Ectodermal cell (in vitro differentiated cells): ENCODE data around the gene PGM1.

ENCODE experiments used
- H3K27ac ChIP-seq: 2 replicates; pipeline ENCODE4 v1.7.0; 2013; ENCODE audit warnings: mild to moderate bottlenecking, low read depth, low read length; ENCODE audit not compliant: insufficient read depth, poor library complexity, severe bottlenecking
- H3K27me3 ChIP-seq: 2 replicates; pipeline ENCODE4 v1.7.0; 2013; ENCODE audit warnings: mild to moderate bottlenecking, low read length; ENCODE audit not compliant: insufficient read depth, control insufficient read depth, poor library complexity, severe bottlenecking
- H3K36me3 ChIP-seq: one replicate; pipeline ENCODE4 v1.7.0; 2013; ENCODE audit warnings: low read length; ENCODE audit not compliant: control insufficient read depth, insufficient read depth
- H3K4me1 ChIP-seq: one replicate; pipeline ENCODE4 v1.7.0; 2013; ENCODE audit warnings: low read length; ENCODE audit not compliant: control insufficient read depth, insufficient read depth
- H3K4me3 ChIP-seq: 2 replicates; pipeline ENCODE4 v1.7.0; 2013; ENCODE audit warnings: low read depth, low read length, control low read depth; ENCODE audit not compliant: insufficient read depth
- H3K9me3 ChIP-seq: 2 replicates; pipeline ENCODE4 v1.7.0; 2013; ENCODE audit warnings: mild to moderate bottlenecking, low read length, moderate library complexity; ENCODE audit not compliant: control insufficient read depth
- WGBS, 2 experiments: methylation state at CpG; one replicate each; pipeline ENCODE4 v1.1.7; 2013; ENCODE audit warnings: missing lambda C conversion rate in 2 of 2; 5-methylcytosine and 5-hydroxymethylcytosine counted together

The PGM1 gene

DNA sequence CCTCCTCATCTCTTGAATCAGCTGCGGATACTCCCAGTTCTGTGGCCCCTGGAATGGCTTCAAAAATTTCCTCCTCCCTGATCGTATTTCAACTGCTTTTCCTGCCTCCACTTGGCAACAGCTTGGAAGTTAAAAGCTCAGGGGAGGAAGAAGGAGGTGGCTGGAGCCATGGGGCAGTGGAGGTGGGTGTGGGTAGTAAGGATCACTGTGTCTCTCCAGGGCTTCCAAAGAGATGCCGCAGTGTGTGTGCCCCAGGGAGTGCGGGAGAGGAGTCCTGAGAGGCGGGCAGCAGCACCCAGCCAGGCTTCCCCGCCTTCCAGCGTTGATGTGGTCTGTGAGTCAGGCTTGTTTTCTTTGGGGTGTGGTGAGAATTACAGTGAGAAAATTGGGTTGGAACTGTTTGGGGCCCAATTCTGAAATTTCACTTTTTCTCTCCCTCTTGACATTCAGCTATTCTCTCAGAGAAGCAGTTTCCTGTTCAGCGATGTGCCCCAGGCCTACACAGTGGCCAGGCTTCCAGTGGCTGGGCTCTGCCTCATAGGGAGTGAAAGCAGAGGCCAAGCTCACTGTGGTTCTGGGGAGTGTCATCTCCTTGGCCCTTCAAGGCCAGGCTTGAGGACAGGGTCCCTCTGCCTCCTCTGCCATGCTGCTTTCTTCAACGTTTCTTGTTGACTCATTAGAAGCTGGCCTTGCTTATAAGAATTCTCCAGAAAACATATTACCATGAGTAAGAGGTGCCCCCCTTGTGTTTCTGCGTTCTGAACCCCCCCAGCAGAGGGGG, 69.0 kb downstream of the PGM1 start:
- 72% methylated on average over 10 of the region's 10 CpGs for WGBS, 2 experiments
- H3K36me3 ChIP-seq = no peaks in the 10 kb centered on the region
- no peak overlapping the region for H3K27ac ChIP-seq

DNA sequence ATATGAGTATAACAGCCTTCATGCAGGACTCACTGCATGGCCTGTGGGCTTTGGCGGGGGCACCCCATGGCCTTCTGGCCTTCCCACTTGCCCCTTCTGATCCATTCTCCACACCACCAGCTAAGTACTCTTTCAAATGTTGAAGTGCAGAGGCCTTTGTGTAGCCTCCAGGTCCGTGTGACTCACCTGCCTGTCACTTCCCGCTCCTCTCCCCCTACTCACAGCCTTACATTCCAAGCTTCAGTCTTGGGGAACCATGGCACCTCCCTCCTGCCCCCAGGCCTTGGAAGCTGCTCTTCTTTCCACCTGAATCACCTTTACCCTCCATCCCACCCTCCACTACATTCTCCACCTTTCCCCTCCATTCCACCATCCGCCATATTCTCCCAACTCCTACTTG, 69.6 kb downstream of the PGM1 start:
- Histone ChIP-seq H3K27ac (no peak overlapping the region), H3K9me3 (no peaks in the 10 kb centered on the region), H3K27me3 (no peaks in the 10 kb centered on the region), H3K36me3 (no peaks in the 10 kb centered on the region), H3K4me1 (peaks cover 8% of the 10 kb centered on the region), H3K4me3 (no peak overlapping the region)
- WGBS, 2 experiments = 76 to 82% methylated on average over 4 of the region's 4 CpGs

More for the DNA sequence above, 69.0 kb downstream of the PGM1 start:
- H3K9me3 ChIP-seq = no peaks in the 10 kb centered on the region
- no peak overlapping the region for H3K4me3 ChIP-seq
- no peaks in the 10 kb centered on the region for H3K27me3 ChIP-seq
- peaks cover 8% of the 10 kb centered on the region for H3K4me1 ChIP-seq

DNA sequence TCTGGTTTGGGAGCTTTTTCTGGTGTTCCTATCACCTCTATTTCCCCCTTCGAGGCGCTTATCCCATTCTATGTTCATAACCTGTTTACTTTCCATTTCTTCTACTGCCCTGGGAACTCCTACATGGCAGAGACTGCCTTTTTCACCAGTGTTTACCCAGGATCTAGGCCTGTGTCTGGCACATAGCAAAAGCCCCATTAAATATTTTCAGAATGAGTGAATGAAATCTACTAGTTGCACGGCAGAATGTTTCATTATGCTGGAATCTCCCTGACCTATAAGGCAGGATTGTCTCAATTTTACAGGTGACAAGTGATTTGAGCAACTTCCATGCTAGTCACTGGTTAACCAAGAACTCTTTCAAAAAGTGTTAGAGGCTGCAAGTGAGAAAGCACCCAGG, 70.1 kb downstream of the PGM1 start:
- no peak overlapping the region for H3K4me3 ChIP-seq
- no peak overlapping the region for H3K27ac ChIP-seq
- no peaks in the 10 kb centered on the region for H3K9me3 ChIP-seq
- 96 to 98% methylated on average over 3 of the region's 3 CpGs for WGBS, 2 experiments
- H3K4me1 ChIP-seq = peaks cover 8% of the 10 kb centered on the region
- no peaks in the 10 kb centered on the region for H3K36me3 ChIP-seq
- H3K27me3 ChIP-seq = no peaks in the 10 kb centered on the region

- H3K27ac ChIP-seq = no peak overlapping the region
- no peaks in the 10 kb centered on the region for H3K27me3 ChIP-seq
- peaks cover 8% of the 10 kb centered on the region for H3K4me1 ChIP-seq
- no peaks in the 10 kb centered on the region for H3K36me3 ChIP-seq
- no peaks in the 10 kb centered on the region for H3K9me3 ChIP-seq
- WGBS, 2 experiments = 90 to 93% methylated on average over 5 of the region's 5 CpGs
- no peak overlapping the region for H3K4me3 ChIP-seq
Measured at GRCh38 chr1:63663873-63664272, 70.7 kb downstream of the PGM1 start.

DNA sequence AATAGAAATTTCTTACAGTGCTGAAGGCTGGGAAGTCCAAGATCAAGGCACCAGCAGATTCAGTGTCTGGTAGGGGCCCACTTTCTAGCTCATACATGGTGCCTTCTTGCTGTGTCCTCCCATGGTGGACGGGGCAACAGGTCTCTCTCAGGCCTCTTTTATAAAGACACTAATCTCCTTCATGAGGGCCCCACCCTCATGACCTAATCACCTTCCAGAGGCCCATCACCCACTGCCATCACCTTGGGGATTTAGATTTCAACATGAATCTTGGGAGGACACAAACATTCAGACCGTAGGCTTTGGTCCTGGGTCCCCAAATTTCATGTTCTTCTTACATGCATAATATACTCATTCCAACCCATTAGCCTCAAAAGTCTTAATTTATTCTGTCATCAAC, 71.5 kb downstream of the PGM1 start:
- Histone ChIP-seq H3K4me1 (peaks cover 8% of the 10 kb centered on the region), H3K4me3 (no peak overlapping the region), H3K27ac (no peak overlapping the region), H3K27me3 (no peaks in the 10 kb centered on the region), H3K9me3 (no peaks in the 10 kb centered on the region), H3K36me3 (no peaks in the 10 kb centered on the region)
- 42 to 47% methylated on average over 2 of the region's 2 CpGs for WGBS, 2 experiments

DNA sequence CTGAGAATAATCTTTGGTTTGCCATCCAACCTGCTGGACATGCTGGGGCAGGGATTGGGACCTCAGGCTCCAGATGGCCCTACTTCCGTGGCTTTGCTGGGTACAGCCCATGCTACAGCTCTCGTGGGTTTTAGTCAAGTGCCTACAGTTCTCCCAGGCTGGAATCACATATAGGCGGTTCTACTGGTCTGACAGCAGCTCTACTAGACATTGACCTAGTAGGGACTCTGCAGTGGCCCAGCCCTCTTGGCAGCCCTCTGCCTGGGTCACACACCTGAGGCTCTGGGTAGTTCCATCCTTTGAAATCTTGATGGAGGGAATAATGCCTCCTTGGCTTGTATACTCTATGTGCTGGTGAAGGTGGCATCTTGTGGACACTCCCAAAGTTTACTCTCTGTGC, 72.2 kb downstream of the PGM1 start:
- Histone ChIP-seq H3K9me3 (no peaks in the 10 kb centered on the region), H3K4me3 (no peak overlapping the region), H3K27me3 (no peaks in the 10 kb centered on the region), H3K36me3 (no peaks in the 10 kb centered on the region), H3K27ac (no peak overlapping the region), H3K4me1 (peaks cover 8% of the 10 kb centered on the region)
- 96% methylated on average over 3 of the region's 3 CpGs for WGBS, 2 experiments

GRCh38 chr1:63665824-63666223, 72.6 kb downstream of the PGM1 start:
- no peak overlapping the region for H3K27ac ChIP-seq
- 61 to 97% methylated on average over 2 to 3 of the region's 3 CpGs for WGBS, 2 experiments
- H3K4me3 ChIP-seq = no peak overlapping the region
- H3K9me3 ChIP-seq = no peaks in the 10 kb centered on the region
- no peaks in the 10 kb centered on the region for H3K36me3 ChIP-seq
- peaks cover 8% of the 10 kb centered on the region for H3K4me1 ChIP-seq
- no peaks in the 10 kb centered on the region for H3K27me3 ChIP-seq

- H3K27ac ChIP-seq = no peak overlapping the region
- WGBS, 2 experiments = 90 to 92% methylated on average over 2 of the region's 2 CpGs
- no peaks in the 10 kb centered on the region for H3K27me3 ChIP-seq
- no peaks in the 10 kb centered on the region for H3K36me3 ChIP-seq
- H3K4me3 ChIP-seq = no peak overlapping the region
- no peaks in the 10 kb centered on the region for H3K4me1 ChIP-seq
- H3K9me3 ChIP-seq = no peaks in the 10 kb centered on the region
Measured at GRCh38 chr1:63668298-63668697, 75.1 kb downstream of the PGM1 start.

- H3K27me3 ChIP-seq = no peaks in the 10 kb centered on the region
- no peak overlapping the region for H3K27ac ChIP-seq
- H3K36me3 ChIP-seq = no peaks in the 10 kb centered on the region
- no peaks in the 10 kb centered on the region for H3K4me1 ChIP-seq
- H3K4me3 ChIP-seq = no peak overlapping the region
- no peaks in the 10 kb centered on the region for H3K9me3 ChIP-seq
- WGBS, 2 experiments = 87 to 89% methylated on average over 15 of the region's 15 CpGs
Measured at GRCh38 chr1:63669151-63669961, 76.1 kb downstream of the PGM1 start.

GRCh38 chr1:63670164-63670563, 77.0 kb downstream of the PGM1 start:
- Histone ChIP-seq H3K27ac (no peak overlapping the region), H3K27me3 (no peaks in the 10 kb centered on the region), H3K9me3 (no peaks in the 10 kb centered on the region), H3K36me3 (no peaks in the 10 kb centered on the region), H3K4me3 (no peak overlapping the region), H3K4me1 (no peaks in the 10 kb centered on the region)
- WGBS, 2 experiments = 97% methylated on average over 5 of the region's 5 CpGs
